ENCODE results near the gene ELP4. TPM values are rescaled to one million over a fixed set of nuclear protein-coding genes. Genes with fewer than 3 reads are reported as not detected.
"Not testable (repeated sequence)": the region's sequence is repeated elsewhere in the genome, so short reads cannot be mapped to it uniquely, and the experiment has no call there.

ELP4 gene
- total RNA-seq, 1 experiment from 2014 or later = 21.4 TPM

GRCh38 chr11:31740131-31740530, 230.6 kb downstream of the ELP4 start:
- H3K79me2 ChIP-seq (ENCODE audit: insufficient read depth, low read length) = no peaks in the 10 kb centered on the region
- DNase-seq (ENCODE audit: low read depth, low spot score) (no peak), ATAC-seq (no peak)
- no peak overlapping the region for H3K9ac ChIP-seq (ENCODE audit: low read length)
- H3K4me3 ChIP-seq (replicated peaks in 1 of 2; ENCODE audit: low read depth in 1 of 2, low read length in 2 of 2) = no peak overlapping the region
- BruUV-seq (replicated peaks) = no TSS peak
- intact Hi-C loops (cut with micrococcal nuclease) = no loop called here
- CTCF ChIA-PET = no interaction called here
- POLR2A ChIA-PET = no interaction called here
- no peaks in the 10 kb centered on the region for H4K20me1 ChIP-seq (ENCODE audit: insufficient read depth)
- no peak overlapping the region for H3K4me2 ChIP-seq (ENCODE audit: low read length)
- no peaks in the 10 kb centered on the region for H3K27me3 ChIP-seq (ENCODE audit: insufficient read depth, low read length)
- no peaks in the 10 kb centered on the region for H3K9me2 ChIP-seq (ENCODE audit: insufficient read depth)
- no peaks in the 10 kb centered on the region for H3K4me1 ChIP-seq (ENCODE audit: control insufficient read depth in 1 of 2, insufficient read depth in 2 of 2, low read length in 2 of 2)
- H2AFZ ChIP-seq (ENCODE audit: low read depth, low read length, poor library complexity, severe bottlenecking) = no peak overlapping the region
- H3K9me3 ChIP-seq (ENCODE audit: control insufficient read depth in 1 of 2, insufficient read depth in 1 of 2, low read depth in 1 of 2, low read length in 2 of 2) = no peaks in the 10 kb centered on the region
- no peak for TF ChIP-seq ATF3 (IDR thresholded peaks at IDR 0.05)
- TF ChIP-seq RAD21 (IDR thresholded peaks at IDR 0.05; ENCODE audit: low read depth) = no peak
- no peak for TF ChIP-seq JUND (IDR thresholded peaks at IDR 0.05)
- TF ChIP-seq REST (IDR thresholded peaks at IDR 0.05; ENCODE audit: low read depth) = no peak
- TF ChIP-seq EZH2 (IDR thresholded peaks at IDR 0.05) = no peak
- TF ChIP-seq CTCF (IDR thresholded peaks at IDR 0.05 in 2 of 3, conservative IDR thresholded peaks at IDR 0.05 in 1 of 3; ENCODE audit: borderline replicate concordance in 1 of 3, insufficient read depth in 1 of 3, low read depth in 2 of 3, low read length in 2 of 3) = no peak
- no peak for TF ChIP-seq SIN3A (IDR thresholded peaks at IDR 0.05; ENCODE audit: low read depth)
- no peak for TF ChIP-seq TCF7L2 (IDR thresholded peaks at IDR 0.05; ENCODE audit: borderline replicate concordance, extremely low read depth, insufficient read depth, insufficient read length)
- TF ChIP-seq CBX3 (IDR thresholded peaks at IDR 0.05; ENCODE audit: low read depth) = no peak
- TF ChIP-seq SRF (IDR thresholded peaks at IDR 0.05; ENCODE audit: low read depth) = no peak
- TF ChIP-seq SP1 (IDR thresholded peaks at IDR 0.05; ENCODE audit: low read depth) = no peak
- RAD21 ChIA-PET (ENCODE audit: low non-redundant PET in 1 of 2, low total read pairs in 2 of 2, uncharacterized antibody in 2 of 2, unreplicated experiment in 2 of 2) = no interaction called here
- no peak overlapping the region for H3K27ac ChIP-seq (ENCODE audit: low read depth, low read length)
- H3K36me3 ChIP-seq (ENCODE audit: control insufficient read depth in 1 of 2, insufficient read depth in 2 of 2, low read length in 2 of 2) = no peaks in the 10 kb centered on the region

- ATAC-seq; H3K4me2 ChIP-seq (ENCODE audit: low read length); H3K27me3 ChIP-seq (ENCODE audit: insufficient read depth, low read length); H3K27ac ChIP-seq (ENCODE audit: low read depth, low read length); CTCF ChIA-PET; DNase-seq (ENCODE audit: low read depth, low spot score); H3K4me3 ChIP-seq (replicated peaks in 1 of 2; ENCODE audit: low read depth in 1 of 2, low read length in 2 of 2); RAD21 ChIA-PET (ENCODE audit: low non-redundant PET in 1 of 2, low total read pairs in 2 of 2, uncharacterized antibody in 2 of 2, unreplicated experiment in 2 of 2); H2AFZ ChIP-seq (ENCODE audit: low read depth, low read length, poor library complexity, severe bottlenecking); H3K9ac ChIP-seq (ENCODE audit: low read length); H3K36me3 ChIP-seq (ENCODE audit: control insufficient read depth in 1 of 2, insufficient read depth in 2 of 2, low read length in 2 of 2); H4K20me1 ChIP-seq (ENCODE audit: insufficient read depth); H3K9me3 ChIP-seq (ENCODE audit: control insufficient read depth in 1 of 2, insufficient read depth in 1 of 2, low read depth in 1 of 2, low read length in 2 of 2); H3K79me2 ChIP-seq (ENCODE audit: insufficient read depth, low read length); intact Hi-C loops (cut with micrococcal nuclease); H3K4me1 ChIP-seq (ENCODE audit: control insufficient read depth in 1 of 2, insufficient read depth in 2 of 2, low read length in 2 of 2); BruUV-seq (replicated peaks); POLR2A ChIA-PET; H3K9me2 ChIP-seq (ENCODE audit: insufficient read depth): not testable (repeated sequence)
Observed at GRCh38 chr11:31740731-31741368, 231.3 kb downstream of the ELP4 start.

Data from HCT116 (cell line).